K562 (cell line): ENCODE data around the gene SMARCC1. TPM values are rescaled to one million over a fixed set of nuclear protein-coding genes. Genes with fewer than 3 reads are reported as not detected.

Source experiments
- ATF6 ChIP-seq: sonication (generic); formaldehyde crosslinking; IDR thresholded peaks from 2 replicates; pipeline ENCODE4 v1.4.0; 2020; ENCODE audit warnings: mild to moderate bottlenecking, missing genetic modification reagents
- CHD2 ChIP-seq: IDR thresholded peaks from 2 replicates; pipeline ENCODE4 v1.6.1; 2011; ENCODE audit warnings: low read depth, low read length
- DLX4 ChIP-seq: fragments of 250-450 bp; sonication (Bioruptor Pico); IDR thresholded peaks from 2 replicates; pipeline ENCODE4 v1.6.1; 2021; ENCODE audit warnings: mild to moderate bottlenecking
- E2F3 ChIP-seq: fragments of 250-450 bp; sonication (Bioruptor Pico); IDR thresholded peaks from 2 replicates; pipeline ENCODE4 v1.4.0; 2020; ENCODE audit warnings: mild to moderate bottlenecking
- GTF2F1 ChIP-seq: IDR thresholded peaks from 2 replicates; pipeline ENCODE4 v1.6.1; 2011; ENCODE audit warnings: low read depth, low read length, improper control_type of control experiment
- NCOA1 ChIP-seq: fragments of 450-650 bp; IDR thresholded peaks from 2 replicates; pipeline ENCODE4 v1.6.1; 2016; ENCODE audit warnings: low read depth
- POU5F1 ChIP-seq: fragments of 150-350 bp; IDR thresholded peaks from 2 replicates; pipeline ENCODE4 v1.6.1; 2014; ENCODE audit warnings: borderline replicate concordance, low read length, low read depth, mild to moderate bottlenecking; ENCODE audit not compliant: partially characterized antibody
- RUNX1 ChIP-seq: sonication (generic); IDR thresholded peaks from 2 replicates; pipeline ENCODE4 v1.6.1; 2016; ENCODE audit warnings: antibody characterized with exemption, low read depth
- SRSF7 ChIP-seq: fragments of 200-400 bp; formaldehyde crosslinking; optimal IDR thresholded peaks from 2 replicates; pipeline ENCODE3; 2017; ENCODE audit warnings: mild to moderate bottlenecking, low read depth, low read length
- STAT5A ChIP-seq: IDR thresholded peaks from 2 replicates; pipeline ENCODE4 v1.6.1; 2012; ENCODE audit warnings: low read length, inconsistent platforms, borderline replicate concordance
- UBTF ChIP-seq, 2 experiments: IDR thresholded peaks; 2 replicates each; pipeline ENCODE4 v1.6.1; 2012; ENCODE audit warnings: improper control_type of control experiment in 2 of 2, low read depth in 2 of 2, low read length in 2 of 2, borderline replicate concordance in 1 of 2
- XRCC5 ChIP-seq: fragments of 200-400 bp; formaldehyde crosslinking; IDR thresholded peaks from 2 replicates; pipeline ENCODE4 v1.6.1; 2017; ENCODE audit warnings: low read depth, mild to moderate bottlenecking, low read length
- ZFX ChIP-seq: sonication (generic); formaldehyde crosslinking; IDR thresholded peaks from 2 replicates; pipeline ENCODE4 v1.8.0; 2022; ENCODE audit warnings: mild to moderate bottlenecking, missing genetic modification reagents, moderate library complexity
- polyA plus RNA-seq, 8 experiments: library from polyadenylated mRNA; depleted of rRNA in 4 of 8; stranded (reverse) in 5 of 8; unstranded in 3 of 8; fragments of >200 nt; fragmentation: Nextera tagmentation in 2 of 8; fragmentation: Illumina TruSeq in 1 of 8; extraction: Ambion mirVana in 2 of 8; extraction: Trizol in 1 of 8; gene quantifications; 2 replicates each; pipeline versions ENCODE4 v1.2.1 to v1.2.3, GENCODE V29; 2011 to 2014; ENCODE audit warnings: inconsistent platforms in 1 of 8, missing spikeins in 1 of 8
- total RNA-seq, 7 experiments: library from RNA; depleted of rRNA in 6 of 7; stranded (reverse); fragments of >200 nt in 6 of 7; fragmentation: Illumina TruSeq in 2 of 7; extraction: Trizol in 2 of 7; gene quantifications; 2 replicates each; pipeline versions ENCODE4 v1.2.1 to v1.2.3, GENCODE V29; 2011 to 2021; ENCODE audit warnings: low replicate concordance in 1 of 7

Gene SMARCC1
- total and polyA plus RNA-seq, 9 of the 15 experiments (the other 6 are each of a cell fraction or from before 2014, with no cell fraction given): 20.7 to 199 (median 66.0) TPM

- TF ChIP-seq ATF6 (CRISPR knock-in tag) (no peak; the same call in 1 of the 2 replicates), STAT5A (peak; percentile 36; the same call in 1 of the 2 replicates), RUNX1 (peak; percentile 14; the same call in 1 of the 2 replicates), SRSF7 (no peak), E2F3 (CRISPR knock-in tag) (0 out of 2 replicates have a peak, but pooled peaks have one; percentile 23), GTF2F1 (peak; percentile 83), ZFX (CRISPR knock-in tag) (peak; percentile 100), NCOA1 (no peak), UBTF (IDR thresholded peaks at IDR 0.05; ENCODE audit: borderline replicate concordance in 1 of 2, low read depth in 2 of 2, low read length in 2 of 2) (peak; percentile 93 to 95), CHD2 (no peak), POU5F1 (no peak), XRCC5 (peak; percentile 98; the same call in 1 of the 2 replicates), DLX4 (CRISPR knock-in tag) (no peak)
Measured at GRCh38 chr3:47824541-47825473, 43.1 kb upstream of the SMARCC1 start (continued).
